ENCODE data around the gene MCTP2. TPM values are rescaled to one million over a fixed set of nuclear protein-coding genes. Genes with fewer than 3 reads are reported as not detected.
"Not testable (repeated sequence)": the region's sequence is repeated elsewhere in the genome, so short reads cannot be mapped to it uniquely, and the experiment has no call there.

Gene MCTP2
- total RNA-seq, 1 experiment from 2014 or later = 0.19 TPM

DNA sequence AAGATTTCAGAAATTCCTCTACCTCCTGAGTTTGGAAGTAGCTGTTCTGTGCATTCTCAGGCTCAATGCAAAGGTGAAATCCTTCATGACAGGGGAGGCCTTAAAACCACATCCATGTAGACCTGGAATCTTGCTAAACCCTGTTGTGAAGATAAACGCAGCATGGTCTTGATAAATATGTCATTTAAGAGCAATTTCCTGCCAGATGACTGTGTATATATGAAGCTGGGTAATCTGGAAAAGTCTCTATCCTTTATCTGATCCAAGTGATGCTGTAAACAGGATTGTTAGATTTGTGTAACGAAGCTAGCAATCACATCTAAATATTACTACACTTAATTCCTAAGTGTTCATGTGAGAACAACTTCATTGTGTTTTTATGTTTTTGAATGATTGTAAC is 9.1 kb downstream of the MCTP2 start:
- Histone ChIP-seq H3K9me3 (ENCODE audit: low read depth, low read length, poor library complexity, severe bottlenecking) (no peaks in the 10 kb centered on the region), H3K27me3 (replicated peaks; ENCODE audit: insufficient read depth, low read depth, low read length, poor library complexity) (no peaks in the 10 kb centered on the region), H3K27ac (ENCODE audit: low read depth, low read length, poor library complexity, severe bottlenecking) (no peak overlapping the region), H3K36me3 (ENCODE audit: insufficient read depth, low read length, poor library complexity, severe bottlenecking) (no peaks in the 10 kb centered on the region), H3K4me3 (ENCODE audit: low read depth, low read length, poor library complexity, severe bottlenecking) (no peak overlapping the region), H3K4me1 (ENCODE audit: insufficient read depth, low read length, poor library complexity, severe bottlenecking) (no peaks in the 10 kb centered on the region)
- no TSS peak for BruUV-seq (replicated peaks)
- no peak for TF ChIP-seq EZH2 (IDR thresholded peaks at IDR 0.05; ENCODE audit: borderline replicate concordance, low read depth, low read length, poor library complexity, severe bottlenecking)
- TF ChIP-seq, protein P1, sequence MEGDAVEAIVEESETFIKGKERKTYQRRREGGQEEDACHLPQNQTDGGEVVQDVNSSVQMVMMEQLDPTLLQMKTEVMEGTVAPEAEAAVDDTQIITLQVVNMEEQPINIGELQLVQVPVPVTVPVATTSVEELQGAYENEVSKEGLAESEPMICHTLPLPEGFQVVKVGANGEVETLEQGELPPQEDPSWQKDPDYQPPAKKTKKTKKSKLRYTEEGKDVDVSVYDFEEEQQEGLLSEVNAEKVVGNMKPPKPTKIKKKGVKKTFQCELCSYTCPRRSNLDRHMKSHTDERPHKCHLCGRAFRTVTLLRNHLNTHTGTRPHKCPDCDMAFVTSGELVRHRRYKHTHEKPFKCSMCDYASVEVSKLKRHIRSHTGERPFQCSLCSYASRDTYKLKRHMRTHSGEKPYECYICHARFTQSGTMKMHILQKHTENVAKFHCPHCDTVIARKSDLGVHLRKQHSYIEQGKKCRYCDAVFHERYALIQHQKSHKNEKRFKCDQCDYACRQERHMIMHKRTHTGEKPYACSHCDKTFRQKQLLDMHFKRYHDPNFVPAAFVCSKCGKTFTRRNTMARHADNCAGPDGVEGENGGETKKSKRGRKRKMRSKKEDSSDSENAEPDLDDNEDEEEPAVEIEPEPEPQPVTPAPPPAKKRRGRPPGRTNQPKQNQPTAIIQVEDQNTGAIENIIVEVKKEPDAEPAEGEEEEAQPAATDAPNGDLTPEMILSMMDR (conservative IDR thresholded peaks at IDR 0.05; ENCODE audit: low read depth, low read length) = no peak
- ChIA-PET CTCF (no interaction called here), POLR2A (ENCODE audit: low non-redundant PET) (no interaction called here)
- intact Hi-C loops (cut with micrococcal nuclease; ENCODE audit: unreplicated experiment) = no loop called here
- DNase-seq (ENCODE audit: low spot score) = no peak

DNA sequence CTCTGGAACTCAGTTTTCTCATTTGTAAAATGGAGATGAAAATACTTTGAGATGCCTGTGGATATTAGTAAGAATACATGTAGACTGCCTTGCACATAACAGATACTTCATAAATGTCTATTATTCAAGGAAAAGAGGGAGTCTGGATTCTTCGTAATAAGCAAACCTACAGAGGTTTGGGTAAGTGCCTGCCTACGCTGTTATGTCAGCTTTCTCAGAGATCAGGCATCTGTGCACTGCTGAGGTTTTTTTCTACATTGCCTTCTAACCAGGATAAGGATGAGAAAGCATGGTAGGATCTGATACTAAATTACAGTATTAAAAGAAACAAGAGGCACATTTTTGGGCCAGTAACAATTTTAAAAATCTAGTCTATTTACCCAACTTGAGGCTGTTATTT is 10.9 kb downstream of the MCTP2 start:
- no peaks in the 10 kb centered on the region for H3K4me1 ChIP-seq (ENCODE audit: insufficient read depth, low read length, poor library complexity, severe bottlenecking)
- no TSS peak for BruUV-seq (replicated peaks)
- H3K27ac ChIP-seq (ENCODE audit: low read depth, low read length, poor library complexity, severe bottlenecking) = no peak overlapping the region
- POLR2A ChIA-PET (ENCODE audit: low non-redundant PET) = no interaction called here
- no peak for DNase-seq (ENCODE audit: low spot score)
- CTCF ChIA-PET = no interaction called here
- intact Hi-C loops (cut with micrococcal nuclease; ENCODE audit: unreplicated experiment) = no loop called here
- TF ChIP-seq EZH2 (IDR thresholded peaks at IDR 0.05; ENCODE audit: borderline replicate concordance, low read depth, low read length, poor library complexity, severe bottlenecking) = no peak
- no peak overlapping the region for H3K4me3 ChIP-seq (ENCODE audit: low read depth, low read length, poor library complexity, severe bottlenecking)
- no peaks in the 10 kb centered on the region for H3K9me3 ChIP-seq (ENCODE audit: low read depth, low read length, poor library complexity, severe bottlenecking)
- H3K27me3 ChIP-seq (replicated peaks; ENCODE audit: insufficient read depth, low read depth, low read length, poor library complexity) = no peaks in the 10 kb centered on the region
- no peaks in the 10 kb centered on the region for H3K36me3 ChIP-seq (ENCODE audit: insufficient read depth, low read length, poor library complexity, severe bottlenecking)

DNA sequence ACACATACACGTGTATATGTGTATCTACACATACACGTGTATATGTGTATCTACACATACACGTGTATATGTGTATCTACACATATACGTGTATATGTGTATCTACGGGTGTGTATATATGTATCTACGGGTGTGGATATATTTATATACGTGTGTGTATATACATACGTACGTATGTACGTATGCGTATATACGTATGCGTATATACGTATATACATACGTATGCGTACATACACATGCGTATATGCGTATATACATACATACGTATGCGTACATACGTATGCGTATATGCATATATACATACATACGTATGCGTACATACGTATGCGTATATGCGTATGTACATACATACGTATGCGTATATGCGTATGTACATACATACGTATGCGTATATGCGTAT is 11.6 kb downstream of the MCTP2 start:
- DNase-seq (ENCODE audit: low spot score); H3K4me1 ChIP-seq (ENCODE audit: insufficient read depth, low read length, poor library complexity, severe bottlenecking); intact Hi-C loops (cut with micrococcal nuclease; ENCODE audit: unreplicated experiment); H3K4me3 ChIP-seq (ENCODE audit: low read depth, low read length, poor library complexity, severe bottlenecking); CTCF ChIA-PET; H3K27ac ChIP-seq (ENCODE audit: low read depth, low read length, poor library complexity, severe bottlenecking); POLR2A ChIA-PET (ENCODE audit: low non-redundant PET); BruUV-seq (replicated peaks); H3K9me3 ChIP-seq (ENCODE audit: low read depth, low read length, poor library complexity, severe bottlenecking); H3K36me3 ChIP-seq (ENCODE audit: insufficient read depth, low read length, poor library complexity, severe bottlenecking); H3K27me3 ChIP-seq (replicated peaks; ENCODE audit: insufficient read depth, low read depth, low read length, poor library complexity): not testable (repeated sequence)

DNA sequence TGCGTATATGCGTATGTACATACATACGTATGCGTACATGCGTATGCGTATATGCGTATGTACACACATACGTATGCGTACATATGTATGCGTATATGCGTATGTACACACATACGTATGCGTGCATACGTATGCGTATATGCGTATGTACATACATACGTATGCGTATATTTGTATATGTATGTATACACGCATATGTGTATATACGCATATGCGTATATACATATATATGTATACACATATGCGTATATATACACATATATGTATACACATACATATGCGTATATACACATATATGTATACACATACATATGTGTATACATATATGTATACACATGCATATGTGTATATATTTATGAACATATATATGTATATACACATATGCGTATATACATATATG is 12.1 kb downstream of the MCTP2 start:
- Histone ChIP-seq H3K9me3 (ENCODE audit: low read depth, low read length, poor library complexity, severe bottlenecking) (no peaks in the 10 kb centered on the region), H3K27ac (ENCODE audit: low read depth, low read length, poor library complexity, severe bottlenecking) (no peak overlapping the region), H3K4me1 (ENCODE audit: insufficient read depth, low read length, poor library complexity, severe bottlenecking) (no peaks in the 10 kb centered on the region), H3K36me3 (ENCODE audit: insufficient read depth, low read length, poor library complexity, severe bottlenecking) (no peaks in the 10 kb centered on the region), H3K4me3 (ENCODE audit: low read depth, low read length, poor library complexity, severe bottlenecking) (no peak overlapping the region), H3K27me3 (replicated peaks; ENCODE audit: insufficient read depth, low read depth, low read length, poor library complexity) (no peaks in the 10 kb centered on the region)
- ChIA-PET CTCF (no interaction called here), POLR2A (ENCODE audit: low non-redundant PET) (no interaction called here)
- no TSS peak for BruUV-seq (replicated peaks)
- intact Hi-C loops (cut with micrococcal nuclease; ENCODE audit: unreplicated experiment) = no loop called here
- no peak for DNase-seq (ENCODE audit: low spot score)
- TF ChIP-seq EZH2 (IDR thresholded peaks at IDR 0.05; ENCODE audit: borderline replicate concordance, low read depth, low read length, poor library complexity, severe bottlenecking) = no peak
- TF ChIP-seq, protein P1 (conservative IDR thresholded peaks at IDR 0.05; ENCODE audit: low read depth, low read length) = no peak
